ENCODE data around the gene EXOSC9. TPM values are rescaled to one million over a fixed set of nuclear protein-coding genes. Genes with fewer than 3 reads are reported as not detected.

Gene EXOSC9
- total RNA-seq, 1 donor from 2014 or later = 33.5 TPM

DNA sequence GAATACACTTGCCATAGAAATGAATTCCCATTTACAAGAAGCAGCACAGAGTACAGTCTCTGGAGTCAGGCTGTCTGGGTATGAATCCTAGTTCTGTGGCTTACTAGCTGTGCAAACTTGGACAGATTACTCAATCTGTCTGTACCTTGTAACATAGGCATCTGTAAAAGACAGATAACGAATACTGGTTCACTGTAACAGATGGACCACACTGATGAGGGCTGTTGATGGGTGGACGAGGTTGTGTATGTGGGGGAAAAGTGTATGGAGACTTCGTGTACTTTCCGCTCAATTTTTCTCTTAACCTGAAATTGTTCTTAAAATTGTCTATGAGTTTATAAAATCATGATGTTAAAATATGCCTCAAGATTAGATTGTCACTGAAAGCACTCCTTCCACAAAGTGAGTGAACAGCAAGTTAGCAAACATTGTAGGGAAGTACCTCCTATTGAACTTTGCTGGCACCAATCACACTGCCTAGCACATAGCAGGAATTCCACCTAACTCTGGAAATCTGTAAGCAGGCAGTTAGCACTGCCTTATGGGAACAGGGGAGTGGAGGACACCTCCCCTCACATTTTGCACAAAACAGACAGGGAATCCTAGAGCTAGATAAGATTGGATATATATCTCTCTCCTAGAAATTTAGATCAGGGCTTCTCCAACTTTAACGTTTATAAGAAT, 6.5 kb upstream of the EXOSC9 start:
- Mint-ChIP-seq H3K4me1 (peaks cover 10% of the 10 kb centered on the region), H3K4me3 (no peak overlapping the region), H3K27me3 (ENCODE audit: low read depth) (peaks cover 31% of the 10 kb centered on the region), H3K9me3 (no peaks in the 10 kb centered on the region), H3K36me3 (no peaks in the 10 kb centered on the region), H3K27ac (peak overlapping the region; percentile 52)
- no peak for DNase-seq (ENCODE audit: low spot score in 2 of 2, unreplicated experiment in 2 of 2)
- TF ChIP-seq, protein P1, sequence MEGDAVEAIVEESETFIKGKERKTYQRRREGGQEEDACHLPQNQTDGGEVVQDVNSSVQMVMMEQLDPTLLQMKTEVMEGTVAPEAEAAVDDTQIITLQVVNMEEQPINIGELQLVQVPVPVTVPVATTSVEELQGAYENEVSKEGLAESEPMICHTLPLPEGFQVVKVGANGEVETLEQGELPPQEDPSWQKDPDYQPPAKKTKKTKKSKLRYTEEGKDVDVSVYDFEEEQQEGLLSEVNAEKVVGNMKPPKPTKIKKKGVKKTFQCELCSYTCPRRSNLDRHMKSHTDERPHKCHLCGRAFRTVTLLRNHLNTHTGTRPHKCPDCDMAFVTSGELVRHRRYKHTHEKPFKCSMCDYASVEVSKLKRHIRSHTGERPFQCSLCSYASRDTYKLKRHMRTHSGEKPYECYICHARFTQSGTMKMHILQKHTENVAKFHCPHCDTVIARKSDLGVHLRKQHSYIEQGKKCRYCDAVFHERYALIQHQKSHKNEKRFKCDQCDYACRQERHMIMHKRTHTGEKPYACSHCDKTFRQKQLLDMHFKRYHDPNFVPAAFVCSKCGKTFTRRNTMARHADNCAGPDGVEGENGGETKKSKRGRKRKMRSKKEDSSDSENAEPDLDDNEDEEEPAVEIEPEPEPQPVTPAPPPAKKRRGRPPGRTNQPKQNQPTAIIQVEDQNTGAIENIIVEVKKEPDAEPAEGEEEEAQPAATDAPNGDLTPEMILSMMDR (IDR thresholded peaks at IDR 0.05; ENCODE audit: unreplicated experiment) = no peak

DNA sequence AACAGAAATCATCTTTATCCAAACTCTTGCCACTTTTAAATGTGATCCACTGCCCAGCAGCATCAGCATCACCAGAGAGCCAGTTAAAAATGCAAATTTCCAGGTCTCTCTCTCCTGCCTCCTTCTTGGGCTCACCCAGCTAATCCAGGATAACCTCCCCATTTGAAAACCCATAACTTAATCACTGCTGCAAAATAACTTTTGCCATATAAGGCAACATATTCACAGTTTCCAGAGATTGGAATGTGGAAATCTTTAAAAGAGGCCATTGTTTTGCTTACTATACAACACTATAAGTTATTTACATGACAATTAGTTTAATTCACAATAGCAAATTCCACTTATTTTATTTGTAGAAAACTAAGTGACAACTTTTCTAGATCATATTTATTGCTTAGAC, 4.8 kb upstream of the EXOSC9 start:
- H3K4me3 Mint-ChIP-seq = no peak overlapping the region
- no peaks in the 10 kb centered on the region for H3K36me3 Mint-ChIP-seq
- TF ChIP-seq, protein P1 (IDR thresholded peaks at IDR 0.05; ENCODE audit: unreplicated experiment) = no peak
- H3K9me3 Mint-ChIP-seq = no peaks in the 10 kb centered on the region
- H3K4me1 Mint-ChIP-seq = peaks cover 18% of the 10 kb centered on the region
- no peak for DNase-seq (ENCODE audit: low spot score in 2 of 2, unreplicated experiment in 2 of 2)
- peaks cover 18% of the 10 kb centered on the region for H3K27me3 Mint-ChIP-seq (ENCODE audit: low read depth)
- no peak overlapping the region for H3K27ac Mint-ChIP-seq

DNA sequence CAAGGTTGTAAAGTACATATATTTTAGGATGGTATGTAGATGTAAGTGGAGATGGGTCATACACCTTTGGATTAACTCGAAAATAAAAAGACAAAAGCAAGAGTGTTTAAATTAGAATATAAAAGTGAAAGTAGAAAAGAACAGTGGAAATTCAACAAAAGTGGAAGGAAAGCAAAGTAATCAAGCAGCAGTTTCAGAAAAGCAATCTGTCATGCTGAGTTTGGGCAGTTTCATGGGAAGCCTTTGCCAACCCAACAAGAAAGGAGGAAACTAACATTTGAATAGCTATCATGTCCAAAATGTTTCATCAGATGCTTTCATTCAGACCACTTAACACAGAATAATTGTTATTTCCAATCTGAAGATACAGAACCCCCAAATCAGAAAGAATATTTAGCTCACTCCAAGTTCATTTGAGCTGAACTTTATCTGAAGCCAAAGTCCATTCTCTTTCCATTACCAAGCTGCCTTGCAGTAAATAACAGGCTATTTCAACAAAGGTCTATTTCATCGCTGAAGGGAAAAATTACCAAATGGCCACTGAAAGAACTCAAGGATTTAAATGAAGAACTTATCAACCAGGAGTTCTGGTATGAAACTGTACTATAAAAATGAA, 1.8 kb upstream of the EXOSC9 start:
- Mint-ChIP-seq H3K4me1 (peaks cover 26% of the 10 kb centered on the region), H3K27ac (no peak overlapping the region), H3K4me3 (no peak overlapping the region)

DNA sequence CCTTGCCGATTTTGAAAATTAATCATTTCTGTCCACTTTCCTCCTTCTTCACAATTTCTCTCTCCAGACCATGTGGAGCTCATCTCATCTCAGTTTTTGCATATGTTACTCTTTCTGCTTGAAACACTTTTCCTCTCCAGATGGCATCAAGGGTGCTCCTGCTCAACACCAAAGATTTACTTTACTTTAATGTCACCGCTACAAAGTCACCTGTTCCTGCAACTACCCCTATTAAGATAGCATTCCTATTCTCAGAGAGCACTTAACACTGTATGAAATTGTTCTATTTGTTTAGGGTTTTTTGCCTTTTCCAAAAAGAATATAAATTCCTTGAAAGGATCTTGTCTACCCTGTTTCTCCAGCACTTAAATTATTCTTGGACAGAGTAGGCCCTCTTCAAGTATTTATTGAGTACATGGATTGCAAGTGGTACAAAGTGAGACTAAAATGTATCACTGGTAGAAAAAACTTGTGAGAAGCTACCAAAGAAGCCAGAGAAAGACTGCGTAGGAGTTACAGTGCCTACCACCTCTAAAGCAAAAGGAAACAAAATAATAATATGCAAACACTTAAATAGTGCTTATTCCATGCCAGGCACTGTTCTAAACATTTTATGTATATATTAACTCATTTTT, 1.1 kb upstream of the EXOSC9 start:
- Mint-ChIP-seq H3K4me3 (peak overlapping the region; percentile 5), H3K36me3 (peaks cover 5% of the 10 kb centered on the region), H3K4me1 (peaks cover 19% of the 10 kb centered on the region)

More for the DNA sequence above, 1.8 kb upstream of the EXOSC9 start:
- DNase-seq (ENCODE audit: low spot score in 2 of 2, unreplicated experiment in 2 of 2) = no peak
- TF ChIP-seq, protein P1 (IDR thresholded peaks at IDR 0.05; ENCODE audit: unreplicated experiment) = no peak
- Mint-ChIP-seq H3K36me3 (no peaks in the 10 kb centered on the region), H3K9me3 (no peaks in the 10 kb centered on the region), H3K27me3 (ENCODE audit: low read depth) (peaks cover 8% of the 10 kb centered on the region)

DNA sequence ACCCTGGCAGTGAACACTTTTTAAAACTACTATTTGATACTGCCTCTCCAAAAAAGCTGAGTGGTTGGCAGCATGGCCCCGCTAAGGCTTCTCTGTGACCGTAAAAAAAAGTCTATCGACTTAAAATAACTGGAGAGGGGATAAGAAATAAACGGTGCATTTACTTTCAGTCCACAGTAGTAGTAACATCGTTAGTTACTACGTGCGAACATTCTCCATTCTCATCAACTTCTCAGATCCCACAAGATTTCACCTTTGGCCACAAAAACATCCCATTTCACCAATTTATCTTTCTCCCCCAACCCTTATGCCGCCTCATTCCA, 524 bp upstream of the EXOSC9 start:
- no peak for DNase-seq (ENCODE audit: low spot score in 2 of 2, unreplicated experiment in 2 of 2)
- Mint-ChIP-seq H3K9me3 (no peaks in the 10 kb centered on the region), H3K4me3 (peak overlapping the region; percentile 89), H3K27ac (peak overlapping the region; percentile 94), H3K4me1 (peaks cover 18% of the 10 kb centered on the region), H3K36me3 (peaks cover 9% of the 10 kb centered on the region), H3K27me3 (ENCODE audit: low read depth) (no peaks in the 10 kb centered on the region)
- TF ChIP-seq, protein P1 (IDR thresholded peaks at IDR 0.05; ENCODE audit: unreplicated experiment) = no peak

More for the DNA sequence above, 1.1 kb upstream of the EXOSC9 start:
- TF ChIP-seq, protein P1 (IDR thresholded peaks at IDR 0.05; ENCODE audit: unreplicated experiment) = no peak
- Mint-ChIP-seq H3K27me3 (ENCODE audit: low read depth) (peaks cover 2% of the 10 kb centered on the region), H3K9me3 (no peaks in the 10 kb centered on the region), H3K27ac (no peak overlapping the region)
- DNase-seq (ENCODE audit: low spot score in 2 of 2, unreplicated experiment in 2 of 2) = no peak

Data from mesothelial cell of epicardium (in vitro differentiated cells).